K562 (cell line): ENCODE measurements around the gene USP48. TPM values are rescaled to one million over a fixed set of nuclear protein-coding genes. Genes with fewer than 3 reads are reported as not detected.

Experiments used
- ATF2 ChIP-seq: sonication (generic); formaldehyde crosslinking; IDR thresholded peaks from 2 replicates; pipeline ENCODE4 v1.8.1; 2022; ENCODE audit warnings: missing genetic modification reagents
- CREB5 ChIP-seq: fragments of 250-450 bp; sonication (Bioruptor Pico); IDR thresholded peaks from 2 replicates; pipeline ENCODE4 v1.5.0; 2020; ENCODE audit warnings: mild to moderate bottlenecking
- CREM ChIP-seq: IDR thresholded peaks from 2 replicates; pipeline ENCODE4 v1.6.1; 2014; ENCODE audit warnings: antibody characterized with exemption, low read depth
- FOS ChIP-seq: IDR thresholded peaks from 3 replicates; pipeline ENCODE4 v1.6.1; 2011; ENCODE audit not compliant: insufficient read length; ENCODE audit errors: extremely low read depth
- HDAC2 ChIP-seq: fragments of 450-650 bp; IDR thresholded peaks from 2 replicates; pipeline ENCODE4 v1.6.1; 2016; ENCODE audit warnings: mild to moderate bottlenecking
- JUNB ChIP-seq: fragments of 450-650 bp; formaldehyde crosslinking; conservative IDR thresholded peaks from 2 replicates; pipeline ENCODE4 v1.4.0; 2020; ENCODE audit warnings: mild to moderate bottlenecking
- KDM5B ChIP-seq: fragments of 200-600 bp; sonication (generic); IDR thresholded peaks from 2 replicates; pipeline ENCODE4 v1.6.1; 2012; ENCODE audit warnings: low read depth, mild to moderate bottlenecking, moderate library complexity, low read length, control low read depth, inconsistent platforms; ENCODE audit not compliant: insufficient replicate concordance
- PTTG1 ChIP-seq: fragments of 450-650 bp; IDR thresholded peaks from 2 replicates; pipeline ENCODE4 v1.6.1; 2016; ENCODE audit warnings: low read depth, mild to moderate bottlenecking, missing genetic modification characterization, missing compliant biosample characterization
- RHOXF2B ChIP-seq: fragments of 250-450 bp; sonication (Bioruptor Pico); conservative IDR thresholded peaks from 2 replicates; pipeline ENCODE4 v1.5.1; 2021
- SP1 ChIP-seq: sonication (generic); formaldehyde crosslinking; IDR thresholded peaks from 2 replicates; pipeline ENCODE4 v1.8.1; 2022; ENCODE audit warnings: mild to moderate bottlenecking, missing genetic modification reagents
- TAF1 ChIP-seq: IDR thresholded peaks from 2 replicates; pipeline ENCODE4 v1.6.1; 2011; ENCODE audit warnings: mild to moderate bottlenecking, low read length, moderate library complexity; ENCODE audit not compliant: insufficient read depth, control insufficient read depth, severe bottlenecking; ENCODE audit errors: extremely low read depth
- ZBTB11 ChIP-seq, 3 experiments: fragments of 200-800 bp in 1 of 3; fragments of 250-450 bp in 1 of 3; fragments of 450-650 bp in 1 of 3; sonication (Bioruptor Pico) in 1 of 3; sonication (Bioruptor generic) in 1 of 3; formaldehyde crosslinking in 1 of 3; IDR thresholded peaks; 2 replicates each; pipeline versions ENCODE4 v1.6.1 to v1.8.0; 2016 to 2022; ENCODE audit warnings: mild to moderate bottlenecking in 2 of 3, missing genetic modification characterization in 2 of 3, missing compliant biosample characterization in 1 of 3, moderate library complexity in 1 of 3
- ZC3H11A ChIP-seq: IDR thresholded peaks from 2 replicates; pipeline ENCODE4 v1.6.1; 2012; ENCODE audit warnings: low read depth, low read length, improper control_type of control experiment
- ZNF133 ChIP-seq: fragments of 250-450 bp; sonication (Bioruptor Pico); IDR thresholded peaks from 2 replicates; pipeline ENCODE4 v1.4.0; 2020; ENCODE audit warnings: mild to moderate bottlenecking
- ZNF449 ChIP-seq: fragments of 250-450 bp; sonication (Bioruptor Pico); IDR thresholded peaks from 2 replicates; pipeline ENCODE4 v1.8.0; 2022; ENCODE audit warnings: moderate library complexity, mild to moderate bottlenecking, inconsistent platforms
- ZNF511 ChIP-seq: sonication (generic); formaldehyde crosslinking; IDR thresholded peaks from 2 replicates; pipeline ENCODE4 v1.8.0; 2022; ENCODE audit warnings: mild to moderate bottlenecking, missing genetic modification reagents
- ZNF644 ChIP-seq: fragments of 200-800 bp; sonication (Bioruptor generic); IDR thresholded peaks from 2 replicates; pipeline ENCODE4 v1.6.1; 2016; ENCODE audit warnings: low read depth, missing genetic modification characterization, missing compliant biosample characterization
- ZNF696 ChIP-seq: fragments of 250-450 bp; sonication (Bioruptor Pico); conservative IDR thresholded peaks from 2 replicates; pipeline ENCODE4 v1.4.0; 2020; ENCODE audit warnings: mild to moderate bottlenecking, moderate library complexity
- ZSCAN32 ChIP-seq: fragments of 450-650 bp; formaldehyde crosslinking; IDR thresholded peaks from 2 replicates; pipeline ENCODE4 v1.4.0; 2020; ENCODE audit warnings: mild to moderate bottlenecking, moderate library complexity
- polyA plus RNA-seq, 8 experiments: library from polyadenylated mRNA; depleted of rRNA in 4 of 8; stranded (reverse) in 5 of 8; unstranded in 3 of 8; fragments of >200 nt; fragmentation: Nextera tagmentation in 2 of 8; fragmentation: Illumina TruSeq in 1 of 8; extraction: Ambion mirVana in 2 of 8; extraction: Trizol in 1 of 8; gene quantifications; 2 replicates each; pipeline versions ENCODE4 v1.2.1 to v1.2.3, GENCODE V29; 2011 to 2014; ENCODE audit warnings: inconsistent platforms in 1 of 8, missing spikeins in 1 of 8
- total RNA-seq, 7 experiments: library from RNA; depleted of rRNA in 6 of 7; stranded (reverse); fragments of >200 nt in 6 of 7; fragmentation: Illumina TruSeq in 2 of 7; extraction: Trizol in 2 of 7; gene quantifications; 2 replicates each; pipeline versions ENCODE4 v1.2.1 to v1.2.3, GENCODE V29; 2011 to 2021; ENCODE audit warnings: low replicate concordance in 1 of 7

The USP48 gene
- total and polyA plus RNA-seq, 9 of the 15 experiments (the other 6 are each of a cell fraction or from before 2014, with no cell fraction given), result 23.3 to 123 (median 106) TPM

- no peak for TF ChIP-seq KDM5B
- no peak for TF ChIP-seq ZNF696 (CRISPR knock-in tag)
- TF ChIP-seq ATF2 (CRISPR knock-in tag), result no peak
- TF ChIP-seq ZSCAN32 (CRISPR knock-in tag), result no peak
- TF ChIP-seq CREB5 (CRISPR knock-in tag), result no peak
- TF ChIP-seq ZNF644, result peak; percentile 65
- TF ChIP-seq JUNB, result no peak
- TF ChIP-seq ZNF511 (CRISPR knock-in tag), result no peak
- TF ChIP-seq ZBTB11 (CRISPR knock-in tag; IDR thresholded peaks at IDR 0.05), result peak in 1 of 3 experiments; percentile 80; a peak in 2 of 6 replicates
- no peak for TF ChIP-seq PTTG1
- no peak for TF ChIP-seq RHOXF2B (CRISPR knock-in tag)
- peak; percentile 87 for TF ChIP-seq CREM
- TF ChIP-seq ZNF449 (CRISPR knock-in tag), result peak; percentile 73; the same call in 1 of the 2 replicates
- TF ChIP-seq ZC3H11A, result no peak
- peak; percentile 13 for TF ChIP-seq TAF1
- no peak for TF ChIP-seq FOS
- TF ChIP-seq SP1, result no peak
- peak; percentile 95 for TF ChIP-seq HDAC2
- TF ChIP-seq ZNF133 (CRISPR knock-in tag), result no peak
Measured at GRCh38 chr1:21749859-21750468, 33.0 kb downstream of the USP48 start (continued).
